ENCODE measurements around the gene MRPS34. TPM values are rescaled to one million over a fixed set of nuclear protein-coding genes. Genes with fewer than 3 reads are reported as not detected.
"Not testable (repeated sequence)": the region's sequence is repeated elsewhere in the genome, so short reads cannot be mapped to it uniquely, and the experiment has no call there.

MRPS34 gene
- total RNA-seq, 1 donor from 2014 or later = 98.6 TPM

DNA sequence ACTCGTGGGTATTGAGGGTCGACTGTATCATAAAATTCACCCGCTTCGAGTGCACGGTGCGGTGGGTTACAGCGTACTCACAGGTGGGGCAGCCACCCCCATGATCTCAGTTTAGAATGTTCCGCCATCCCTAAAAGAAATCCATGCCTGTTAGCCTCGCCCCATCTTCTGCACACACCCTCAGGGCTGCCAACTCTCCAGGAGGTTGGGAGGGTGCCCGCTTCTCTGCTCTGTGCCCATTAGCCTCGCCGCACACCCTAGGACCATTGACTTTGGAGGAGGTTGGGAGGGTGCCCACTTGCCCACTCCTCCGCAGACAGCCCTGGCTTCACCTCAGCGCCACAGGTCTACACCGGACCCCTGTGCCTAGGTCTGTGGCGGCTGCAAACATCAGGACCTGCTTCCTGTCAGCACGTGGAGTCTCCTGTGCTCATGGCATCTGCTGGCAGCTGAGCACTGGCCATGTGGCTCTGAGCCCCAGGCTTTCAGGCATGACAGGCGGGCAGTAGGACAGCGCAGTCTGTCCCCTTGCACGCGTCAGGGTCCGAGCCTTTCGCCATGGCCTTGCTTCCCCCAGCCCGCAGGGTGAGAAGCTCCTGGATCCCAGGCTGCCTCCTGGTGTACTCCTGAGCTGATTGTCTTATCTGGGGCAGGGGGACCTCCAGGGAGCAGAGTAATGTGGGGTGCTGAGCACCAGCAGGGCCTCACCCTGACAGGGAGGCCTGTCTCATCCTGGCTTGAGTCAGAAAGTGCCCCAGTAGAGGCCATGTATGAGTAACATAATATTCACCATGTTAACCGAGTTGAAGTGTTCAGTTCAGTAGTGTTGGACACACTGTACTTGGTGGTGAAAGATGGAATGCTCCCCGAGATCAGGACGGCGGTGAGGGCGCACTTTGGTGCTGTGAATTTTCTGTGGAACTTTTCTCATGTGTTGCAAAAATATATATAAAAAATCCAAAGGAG, 23.5 kb downstream of the MRPS34 start:
- no peak for ATAC-seq

DNA sequence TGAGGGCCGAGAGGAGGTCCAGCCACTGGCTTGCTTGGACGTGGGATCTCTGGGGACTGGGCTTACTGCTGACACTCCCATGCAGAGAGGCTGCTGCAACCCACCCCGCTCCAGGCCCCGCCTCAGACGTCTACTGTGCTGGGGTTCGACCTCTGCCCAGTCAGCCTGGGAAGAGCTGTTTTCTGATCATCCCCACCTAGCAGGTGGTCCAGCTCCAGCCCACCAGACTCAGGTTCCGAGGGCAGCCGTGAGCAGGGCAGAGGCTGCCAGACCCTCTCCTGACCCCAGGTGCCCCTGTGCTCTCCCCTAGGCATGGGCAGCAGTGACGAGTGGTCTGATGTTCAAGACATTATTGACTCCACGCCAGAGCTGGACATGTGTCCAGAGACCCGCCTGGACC, 25.0 kb downstream of the MRPS34 start:
- no peak for ATAC-seq

- ATAC-seq = peak; percentile 75
These were observed 26.2 kb downstream of the MRPS34 start for GRCh38 chr16:1746693-1747195.

DNA sequence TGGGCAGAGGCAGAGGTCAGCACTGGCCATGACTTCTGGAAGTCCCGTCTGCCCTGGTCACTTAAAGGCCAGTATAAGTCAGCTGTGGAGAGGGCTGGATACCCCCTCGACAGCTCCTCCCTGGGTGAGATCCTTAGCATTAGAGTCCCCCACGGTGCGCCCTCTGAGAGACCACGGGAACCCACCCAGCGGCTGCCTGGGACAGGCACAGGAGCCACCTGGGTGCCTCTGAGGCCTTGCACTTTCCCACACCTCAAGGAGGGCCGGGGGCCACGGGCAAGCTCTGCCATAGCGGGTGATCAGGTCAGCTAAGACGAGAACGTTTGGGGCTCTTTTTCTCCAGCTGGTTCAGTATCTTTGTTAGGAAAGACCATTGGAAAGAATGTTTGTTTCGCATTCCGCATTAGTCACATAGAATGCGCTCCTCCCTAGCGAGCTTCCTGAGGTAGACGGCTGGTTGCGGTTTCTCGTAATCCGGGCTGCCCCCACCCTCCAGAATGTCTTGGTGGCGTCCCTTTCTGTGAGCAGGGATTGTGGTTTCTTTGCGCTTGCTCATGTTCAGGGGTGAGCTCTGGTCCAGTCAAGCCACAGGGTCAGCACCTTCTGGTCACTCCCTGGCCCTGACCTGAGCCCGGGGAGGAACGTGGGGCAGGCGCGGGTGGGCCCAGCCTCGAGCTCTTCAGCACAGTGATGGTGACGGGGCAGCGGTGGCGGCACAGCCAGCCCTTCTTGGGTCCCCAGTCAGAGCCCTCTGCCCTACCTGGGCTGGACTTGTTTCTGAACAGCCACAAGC, 26.8 kb downstream of the MRPS34 start:
- ATAC-seq = no peak

DNA sequence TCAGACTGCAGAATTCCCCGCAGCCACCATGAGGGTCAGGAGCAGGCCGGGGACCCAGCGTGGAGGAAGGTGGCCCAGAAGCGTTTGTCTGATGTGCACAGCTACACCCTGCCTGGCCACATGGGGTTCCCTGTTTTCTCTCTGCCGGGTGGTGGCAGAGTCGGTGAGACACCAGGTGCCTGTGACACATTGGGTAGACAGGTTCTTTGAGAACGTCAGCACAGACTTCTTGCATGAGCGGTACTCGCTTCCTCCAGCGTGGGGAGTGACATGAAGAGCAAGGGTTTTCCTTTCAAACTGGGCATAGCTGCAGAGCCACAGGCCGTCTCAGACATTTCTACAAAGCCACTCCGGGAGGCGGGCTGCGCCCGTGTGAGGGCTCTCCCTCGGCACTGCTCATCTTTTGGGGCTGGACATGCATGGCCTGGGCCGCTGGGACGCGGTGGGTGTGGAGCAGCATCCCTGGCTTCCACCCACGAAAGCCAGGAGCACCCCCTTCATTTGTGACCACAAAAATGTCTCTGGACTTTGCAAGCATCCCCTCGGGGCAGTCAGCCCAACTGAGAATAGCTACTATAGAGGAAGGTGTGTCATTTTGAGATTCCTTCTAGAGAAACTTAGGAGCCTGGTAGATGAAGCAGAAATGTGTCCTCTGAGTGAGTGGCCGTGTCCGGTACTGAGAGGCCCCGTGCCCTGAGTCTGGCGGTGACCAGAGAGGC, 27.6 kb downstream of the MRPS34 start:
- peak; percentile 54 for ATAC-seq

- ATAC-seq = no peak
These were observed 28.5 kb downstream of the MRPS34 start for GRCh38 chr16:1744338-1744840.

- ATAC-seq = peak; percentile 63
These were observed 29.3 kb downstream of the MRPS34 start for GRCh38 chr16:1743376-1744337.

- no peak for ATAC-seq
These were observed 31.3 kb downstream of the MRPS34 start for GRCh38 chr16:1741553-1742165.

DNA sequence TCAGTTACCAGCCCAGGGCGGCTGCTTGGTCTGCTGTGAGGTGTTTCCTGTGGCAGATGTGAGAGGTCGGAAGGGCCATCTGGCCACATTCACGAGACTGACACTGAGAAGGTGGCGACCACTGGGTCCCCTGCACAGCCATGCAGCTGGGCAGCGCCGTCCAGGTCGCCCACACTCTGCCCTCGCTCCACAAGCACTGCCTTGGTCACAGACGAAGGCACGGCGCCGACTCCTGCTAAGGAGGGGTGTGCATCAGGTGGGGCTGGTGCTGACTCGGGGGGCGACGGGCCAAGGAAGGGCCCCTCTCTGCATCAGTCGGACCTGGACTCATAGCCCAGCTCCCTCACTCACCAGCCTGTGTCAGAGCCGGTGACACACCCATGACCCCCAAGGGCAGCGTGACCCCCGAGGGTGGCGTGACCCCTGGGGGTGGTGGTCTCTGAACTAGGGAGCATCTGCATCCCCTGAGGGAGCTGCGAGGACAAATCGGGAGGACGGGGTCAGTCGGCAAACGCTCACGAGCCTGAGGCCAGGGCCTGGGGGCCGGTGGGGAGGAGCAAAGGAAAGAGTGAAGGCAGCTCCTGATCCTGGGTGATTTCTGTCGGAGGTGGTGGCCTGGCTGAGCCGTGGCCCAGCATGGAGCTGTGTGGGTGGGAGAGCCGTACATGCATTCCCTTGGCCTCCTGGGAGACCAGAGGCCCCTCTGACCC, 32.0 kb downstream of the MRPS34 start:
- no peak for ATAC-seq

GRCh38 chr16:1740234-1740633, 32.7 kb downstream of the MRPS34 start:
- ATAC-seq = no peak

GRCh38 chr16:1734816-1735215, 38.1 kb downstream of the MRPS34 start:
- ATAC-seq = peak; percentile 8

DNA sequence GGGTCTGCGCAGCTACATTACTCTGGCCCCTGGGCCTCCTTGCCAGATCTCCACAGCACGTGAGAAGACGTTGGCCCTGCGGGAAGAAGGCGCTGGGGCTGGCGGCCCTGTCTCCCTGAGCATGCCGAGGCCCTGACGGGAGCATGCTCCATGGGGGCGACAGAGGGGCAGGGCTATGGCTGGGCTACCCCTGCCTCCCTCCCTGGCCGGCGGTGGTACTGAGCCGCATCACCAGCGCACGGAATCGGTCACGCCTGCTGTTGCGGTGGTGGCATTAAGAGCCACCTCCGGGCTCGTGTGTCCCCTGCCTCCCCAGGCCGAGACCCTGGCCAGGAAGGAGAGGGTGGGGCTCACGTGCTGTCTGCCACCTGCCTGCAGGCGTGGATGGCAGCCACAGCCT, 38.8 kb downstream of the MRPS34 start:
- ATAC-seq = no peak

DNA sequence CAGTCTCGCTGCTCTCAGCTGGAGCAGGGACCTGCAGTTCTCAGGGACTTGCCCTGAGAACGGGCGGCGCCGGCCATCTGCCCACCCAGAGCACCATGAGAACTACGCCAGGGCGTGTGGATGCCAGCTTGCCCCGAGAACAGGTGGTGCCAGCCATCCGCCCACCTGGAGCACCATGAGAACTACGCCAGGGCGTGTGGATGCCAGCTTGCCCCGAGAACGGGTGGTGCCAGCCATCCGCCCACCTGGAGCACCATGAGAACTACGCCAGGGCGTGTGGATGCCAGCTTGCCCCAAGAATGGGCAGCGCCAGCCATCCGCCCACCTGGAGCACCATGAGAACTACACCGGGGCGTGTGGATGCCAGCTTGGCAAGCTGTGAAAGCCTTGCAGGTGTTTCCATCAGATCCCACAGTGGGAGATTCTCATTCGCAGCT, 40.4 kb downstream of the MRPS34 start:
- not testable (repeated sequence) for ATAC-seq

DNA sequence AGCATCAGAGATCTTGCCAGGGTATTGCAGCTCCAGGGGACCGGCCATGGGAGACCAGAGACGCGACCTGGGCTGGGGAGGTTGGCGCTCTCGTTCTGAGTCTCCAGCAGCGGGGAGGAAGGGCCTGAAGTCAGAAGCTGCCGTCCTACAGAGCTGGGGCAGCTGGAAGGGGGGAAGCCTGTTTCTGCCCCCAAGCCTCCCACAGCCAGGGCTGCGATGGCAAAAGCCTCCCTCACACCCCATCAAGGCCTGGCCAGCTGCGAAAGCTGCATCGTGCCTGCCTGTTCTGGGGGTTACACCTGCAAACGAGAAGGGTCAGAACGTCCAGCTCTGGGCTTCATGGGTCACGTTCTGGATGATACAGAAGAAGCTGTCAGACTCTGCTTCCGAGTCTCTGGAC, 40.9 kb downstream of the MRPS34 start:
- ATAC-seq = no peak

DNA sequence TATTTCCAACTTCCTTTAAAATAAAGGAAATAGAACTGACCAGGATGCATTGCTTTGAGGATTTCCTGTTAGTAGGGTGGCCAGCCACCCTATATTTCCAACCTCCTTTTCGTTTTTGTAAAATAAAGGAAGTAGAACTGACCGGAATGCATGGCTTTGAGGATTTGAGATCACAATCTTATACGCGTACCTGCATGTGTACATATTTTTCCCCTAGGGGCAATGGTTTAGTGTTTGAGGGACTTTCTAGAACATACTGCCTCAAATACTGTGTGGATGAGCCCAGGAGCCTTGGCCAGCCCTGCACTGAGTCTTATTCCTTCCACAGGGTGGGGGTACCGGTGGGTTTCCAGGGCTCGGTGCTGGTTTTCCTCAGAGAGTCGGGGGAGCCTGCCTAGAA, 41.3 kb downstream of the MRPS34 start:
- no peak for ATAC-seq

DNA sequence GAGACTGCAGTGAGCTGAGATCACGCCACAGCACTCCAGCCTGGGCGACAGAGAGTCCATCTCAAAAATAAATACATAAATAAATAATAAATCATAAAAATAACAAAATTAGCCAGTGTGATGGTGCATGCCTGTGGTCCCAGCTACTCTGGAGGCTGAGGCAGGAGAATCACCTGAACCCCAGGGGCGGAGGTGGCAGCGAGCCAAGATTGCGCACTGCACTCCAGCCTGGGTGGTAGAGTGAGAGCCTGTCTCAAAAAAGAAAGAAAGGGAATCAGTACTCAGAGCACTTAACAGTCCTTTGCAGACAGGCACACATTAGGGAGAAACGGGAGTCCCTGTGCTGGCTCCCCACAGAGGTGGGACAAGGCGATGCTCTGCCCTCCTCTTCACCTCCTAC, 41.9 kb downstream of the MRPS34 start:
- no peak for ATAC-seq

DNA sequence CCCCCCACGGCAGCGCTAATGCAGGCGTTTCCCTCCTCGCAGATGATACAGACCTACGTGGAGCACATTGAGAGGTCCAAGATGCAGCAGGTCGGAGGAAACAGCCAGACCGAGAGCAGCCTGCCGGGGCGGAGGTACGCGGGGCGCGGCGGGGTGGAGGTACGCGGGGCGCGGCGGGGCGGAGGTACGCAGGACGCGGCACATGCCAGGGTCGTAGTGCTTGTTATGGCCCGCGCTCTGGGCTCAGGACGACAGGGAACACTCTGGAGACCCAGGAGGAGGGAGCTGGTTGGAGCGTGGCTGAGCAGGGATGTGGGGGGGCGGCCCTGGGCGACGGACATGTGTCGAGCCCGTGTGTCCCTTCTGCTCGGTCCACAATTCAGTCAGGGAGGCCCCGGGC, 43.5 kb downstream of the MRPS34 start:
- ATAC-seq = no peak

DNA sequence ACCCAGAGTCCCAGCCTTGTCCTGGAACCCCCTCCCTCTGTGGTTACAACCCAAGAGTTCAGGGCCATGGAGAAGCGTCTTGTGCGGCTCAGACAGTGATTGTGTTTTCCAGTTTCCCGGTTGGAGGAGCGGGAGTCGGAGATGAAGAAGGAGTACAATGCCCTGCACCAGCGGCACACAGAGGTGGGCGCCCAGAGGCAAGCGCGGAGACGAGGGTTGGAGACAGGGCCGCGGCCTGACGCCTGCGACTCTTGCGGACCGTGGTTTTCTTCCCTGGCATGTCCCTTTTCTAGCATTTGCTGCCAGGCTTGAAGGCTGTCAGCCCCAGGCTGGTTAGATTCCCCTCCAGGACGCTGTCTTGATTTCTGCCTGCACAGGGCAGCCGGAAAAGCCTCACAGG, 43.9 kb downstream of the MRPS34 start:
- no peak for ATAC-seq

DNA sequence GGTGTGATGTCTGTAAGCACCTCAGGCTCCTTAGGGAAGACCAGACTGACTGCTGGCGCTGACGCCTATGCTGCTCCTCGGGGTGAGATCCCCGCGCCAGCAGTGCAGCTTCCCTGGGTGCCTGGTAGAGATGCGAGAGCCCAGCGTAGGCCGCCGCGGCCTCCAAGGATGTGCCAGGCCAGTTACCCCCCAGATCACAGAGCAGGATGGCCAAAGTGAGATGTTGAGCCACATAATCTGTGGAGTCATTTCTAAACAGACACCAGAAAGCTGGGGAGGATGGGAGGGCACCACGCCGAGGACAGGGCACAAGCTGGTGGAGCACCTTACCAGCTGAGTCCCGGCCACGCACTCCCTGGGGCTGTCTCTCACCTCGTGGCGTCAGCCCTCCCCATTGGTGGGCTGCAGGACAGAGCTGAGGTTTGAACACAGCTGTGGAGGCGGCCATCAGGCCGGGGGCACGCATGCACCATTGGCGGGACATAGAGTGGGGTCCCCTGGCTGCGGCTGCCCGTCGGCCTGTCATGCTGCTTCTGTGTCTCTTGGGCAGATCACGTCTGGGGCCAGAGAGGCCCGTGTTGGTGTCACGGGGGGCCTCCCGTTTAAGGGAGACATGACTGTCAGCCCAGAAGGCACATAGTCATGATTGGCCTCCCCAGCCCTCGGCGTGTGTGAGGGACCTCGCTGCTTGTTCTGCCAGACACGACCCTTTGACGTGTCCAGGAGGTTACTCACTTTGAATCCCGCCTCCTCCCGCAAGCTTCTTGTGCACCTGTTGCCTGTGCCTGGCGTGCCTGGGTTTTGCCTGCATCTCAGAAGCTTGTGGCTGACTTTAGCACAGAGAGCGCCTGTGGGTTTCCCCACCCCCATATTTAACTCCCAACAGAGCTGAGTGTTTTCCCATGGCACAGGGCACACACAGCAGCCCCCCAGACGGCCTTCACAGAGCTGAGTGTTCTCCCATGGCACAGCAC, 45.0 kb downstream of the MRPS34 start:
- ATAC-seq = no peak

Measured in esophagus mucosa (tissue), 1 donor.